Limb (tissue), 2 donors: ENCODE data around the gene DNHD1.

ENCODE experiments used
- DNase-seq, 2 donors: peaks; one replicate each; pipeline ENCODE4 v3.0.0-alpha.2; 2016; ENCODE audit errors: extremely low spot score in 2 of 2

DNHD1 gene

GRCh38 chr11:6531267-6531752 lies 34.2 kb downstream of the DNHD1 start:
- peak in 1 of 2 donors; percentile 71 for DNase-seq

DNA sequence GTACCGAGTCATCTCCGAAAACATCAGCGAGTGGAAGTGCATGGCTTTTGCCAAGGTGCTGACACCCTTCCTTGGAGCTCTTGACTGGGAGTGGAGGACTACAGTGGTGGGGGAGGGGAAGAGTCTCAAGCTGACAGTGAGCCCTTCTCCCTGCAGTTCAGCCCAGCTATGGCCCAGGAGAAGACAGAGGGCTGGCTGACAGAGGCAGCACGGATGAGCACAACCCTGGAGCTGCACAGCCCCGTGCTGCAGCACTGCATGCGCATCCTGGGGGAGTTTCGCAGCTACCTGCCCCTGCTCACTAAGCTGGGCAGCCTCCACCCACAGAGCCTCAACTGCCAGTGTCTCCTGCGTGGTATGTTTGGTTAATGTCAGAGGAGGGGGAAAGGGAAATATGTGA lies 41.4 kb downstream of the DNHD1 start:
- DNase-seq, result no peak

DNA sequence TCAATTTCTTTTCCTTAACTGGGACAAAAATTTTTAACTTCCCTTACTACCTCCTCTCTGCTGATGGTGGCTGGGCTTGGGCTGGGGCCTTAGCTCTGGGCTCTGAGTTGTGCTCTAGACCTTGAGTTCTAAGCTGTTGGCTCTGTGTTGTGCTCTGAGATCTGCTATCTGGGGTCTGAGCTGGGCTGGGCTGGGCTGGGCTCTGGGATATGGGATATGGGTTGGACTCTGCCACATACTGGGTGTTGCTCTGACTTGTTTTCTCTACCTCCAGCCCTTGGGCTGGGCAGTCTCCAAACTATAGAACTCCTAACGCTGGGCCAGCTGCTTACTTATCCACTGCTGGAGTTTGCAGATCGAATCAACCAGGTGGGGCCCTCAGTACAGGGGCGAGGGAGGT lies 41.9 kb downstream of the DNHD1 start:
- DNase-seq, result no peak

DNA sequence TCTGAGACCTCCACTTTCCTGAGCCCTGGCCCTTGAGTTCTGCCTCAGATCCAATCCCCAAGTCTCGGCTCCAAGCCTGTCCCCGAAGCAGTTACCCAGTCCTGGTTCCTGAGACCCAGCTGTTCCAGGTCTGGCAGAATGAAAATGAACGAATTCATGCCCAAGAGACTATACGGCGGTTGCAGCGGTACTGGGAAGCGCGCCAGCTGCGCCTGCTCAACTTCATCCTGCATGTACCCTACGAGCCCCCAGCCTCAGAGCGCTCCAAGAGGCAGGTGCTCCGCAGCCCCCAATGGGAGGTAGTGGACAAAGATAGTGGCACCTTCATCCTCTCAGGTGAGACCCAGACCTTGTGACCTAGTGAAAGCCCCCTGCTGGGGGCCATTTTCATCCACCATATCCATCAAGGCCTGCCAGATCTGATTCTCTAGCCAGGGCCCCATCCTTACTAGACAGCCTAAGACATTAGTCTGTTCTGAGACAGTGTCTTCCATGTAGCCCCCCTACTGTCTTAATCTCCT lies 42.7 kb downstream of the DNHD1 start:
- no peak for DNase-seq

GRCh38 chr11:6541356-6541755 lies 44.3 kb downstream of the DNHD1 start:
- no peak for DNase-seq

DNA sequence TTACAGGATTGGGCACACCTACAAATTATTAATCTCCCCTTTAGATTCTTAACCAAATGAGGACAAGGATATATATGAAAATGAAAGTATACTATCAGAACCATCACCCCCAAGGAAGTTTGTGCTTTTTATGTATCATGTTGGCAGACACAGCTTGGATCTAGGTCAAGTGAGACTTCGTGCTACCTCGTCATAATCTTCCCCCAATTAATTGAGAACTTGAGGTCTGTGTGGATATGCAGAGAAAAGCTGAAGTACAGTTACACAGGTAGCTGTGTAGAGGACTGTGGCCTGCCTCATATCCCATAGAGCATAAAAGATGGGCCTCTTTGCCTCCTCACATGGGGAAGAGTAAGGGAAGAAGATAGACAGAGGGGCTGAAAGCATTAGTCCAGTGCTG lies 45.6 kb downstream of the DNHD1 start:
- DNase-seq, result no peak

- DNase-seq, result no peak
These were observed 48.1 kb downstream of the DNHD1 start for GRCh38 chr11:6544921-6545850.

GRCh38 chr11:6545917-6546605 lies 49.0 kb downstream of the DNHD1 start:
- no peak for DNase-seq

GRCh38 chr11:6546735-6547134 lies 49.7 kb downstream of the DNHD1 start:
- no peak for DNase-seq

DNA sequence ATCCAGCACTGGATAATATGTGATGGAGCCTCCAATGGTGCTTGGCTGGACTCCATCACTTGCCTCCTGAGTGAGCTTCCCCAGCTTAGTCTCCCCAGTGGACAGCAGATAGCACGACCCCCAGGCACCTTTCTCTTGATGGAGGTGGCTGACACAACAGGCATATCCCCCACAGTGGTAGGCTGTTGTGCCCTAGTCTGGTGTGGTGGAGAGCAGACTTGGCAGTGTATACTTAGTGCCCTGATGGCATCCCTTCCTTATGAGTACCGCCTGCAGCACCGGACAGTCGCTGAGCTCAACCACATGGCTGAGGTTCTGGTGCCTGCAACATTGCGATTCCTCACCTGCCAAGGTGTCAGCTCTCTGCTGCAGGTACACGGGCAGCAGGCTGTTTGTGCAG lies 50.1 kb downstream of the DNHD1 start:
- DNase-seq, result peak in 1 of 2 donors; percentile 17

DNA sequence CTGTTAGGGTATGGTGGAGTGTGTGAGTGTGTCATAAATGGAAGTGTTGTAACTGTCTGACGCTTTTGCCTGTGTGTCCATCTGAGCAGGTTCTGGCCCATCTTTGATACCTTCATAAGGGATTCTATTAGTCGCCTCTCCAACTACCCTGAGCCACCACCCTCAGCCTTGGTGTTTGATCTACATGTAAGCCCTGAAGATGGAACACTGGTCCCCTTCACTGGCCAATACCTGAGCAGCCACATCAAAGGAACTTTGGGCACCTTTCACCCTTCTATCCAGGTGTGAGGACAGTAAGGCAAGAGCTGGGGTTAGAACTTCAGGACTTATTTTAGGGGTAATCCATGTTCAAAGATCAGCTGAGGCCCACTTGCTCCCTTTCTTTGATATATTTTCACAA lies 51.0 kb downstream of the DNHD1 start:
- DNase-seq, result no peak

- no peak for DNase-seq
These were observed 51.6 kb downstream of the DNHD1 start for GRCh38 chr11:6548641-6549040.

GRCh38 chr11:6553634-6554033 lies 56.6 kb downstream of the DNHD1 start:
- no peak for DNase-seq

DNA sequence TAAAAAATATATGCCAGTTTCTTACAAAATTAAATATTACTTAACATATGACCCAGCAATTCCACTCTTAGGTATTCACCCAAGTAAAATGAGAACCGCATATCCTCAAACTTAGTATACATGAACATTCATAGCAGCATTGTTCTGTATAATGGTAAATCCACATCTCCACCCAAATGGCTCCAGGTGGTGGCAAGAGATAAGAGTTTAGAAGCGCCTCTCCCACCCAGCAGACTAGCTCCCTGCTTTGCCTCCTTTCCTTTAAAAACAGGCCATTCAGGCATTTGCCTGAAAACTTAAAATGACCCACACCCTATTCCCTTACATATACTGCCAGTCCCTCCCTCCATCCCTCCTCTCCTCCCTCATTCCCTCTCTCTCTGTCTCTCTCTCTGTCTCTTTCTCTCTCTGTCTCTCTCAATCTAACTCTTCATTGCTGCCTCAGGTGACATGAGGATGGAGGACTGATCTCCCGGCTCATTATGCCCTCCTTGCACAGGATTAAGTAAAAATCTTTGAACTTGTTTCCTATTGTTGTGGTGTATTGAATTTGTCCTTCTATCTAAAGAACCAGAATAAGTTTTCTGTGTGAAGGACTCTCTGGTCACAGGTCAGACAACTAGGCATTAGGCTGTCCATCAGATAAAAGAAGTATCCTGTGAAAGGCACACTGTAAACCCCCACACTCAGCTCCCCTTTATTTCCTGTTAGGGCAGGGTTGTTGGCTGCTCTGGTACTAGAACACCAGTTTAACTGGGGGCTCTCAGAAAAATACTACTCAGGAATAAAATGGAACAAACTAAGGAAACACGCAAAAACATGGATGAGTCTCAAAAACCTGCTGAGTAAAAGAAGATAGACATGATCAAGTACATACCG lies 58.0 kb downstream of the DNHD1 start:
- no peak for DNase-seq

DNA sequence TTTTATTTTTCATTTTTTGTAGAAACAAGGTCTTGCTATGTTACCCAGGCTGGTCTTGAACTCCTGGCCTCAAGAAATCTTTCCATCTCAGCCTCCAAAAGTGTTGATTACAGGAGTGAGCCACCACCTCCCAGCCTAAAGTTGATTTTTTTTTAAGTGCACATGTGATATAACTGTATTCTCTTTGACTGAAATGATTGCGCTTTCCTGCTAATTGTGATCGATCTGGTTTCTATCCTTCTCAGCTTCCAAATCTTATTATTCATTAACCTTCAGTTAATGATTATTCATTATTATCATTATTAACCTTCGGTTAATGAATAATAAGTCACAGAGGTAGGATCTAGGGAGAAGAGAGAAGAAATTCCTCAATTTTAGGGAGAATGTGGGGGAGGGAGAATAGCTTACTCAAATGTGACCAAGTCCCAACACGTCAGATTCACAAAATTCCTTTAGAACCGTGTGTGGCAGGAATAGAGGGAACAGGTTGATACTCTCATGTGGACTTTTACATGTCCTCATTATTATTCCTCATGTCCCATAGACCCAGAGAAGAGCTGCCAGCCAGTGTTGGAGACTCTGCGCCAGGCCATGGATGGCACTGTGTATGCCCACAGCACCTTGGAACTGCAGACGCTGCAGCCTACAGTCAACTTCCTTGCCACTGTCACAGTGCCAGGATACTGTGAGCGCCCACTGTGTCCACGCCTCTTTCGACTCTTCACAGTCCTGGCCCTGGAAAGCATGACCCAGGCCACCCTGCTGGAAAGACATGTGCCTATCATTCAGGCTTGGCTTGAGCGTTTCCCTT lies 59.3 kb downstream of the DNHD1 start:
- DNase-seq, result no peak

DNA sequence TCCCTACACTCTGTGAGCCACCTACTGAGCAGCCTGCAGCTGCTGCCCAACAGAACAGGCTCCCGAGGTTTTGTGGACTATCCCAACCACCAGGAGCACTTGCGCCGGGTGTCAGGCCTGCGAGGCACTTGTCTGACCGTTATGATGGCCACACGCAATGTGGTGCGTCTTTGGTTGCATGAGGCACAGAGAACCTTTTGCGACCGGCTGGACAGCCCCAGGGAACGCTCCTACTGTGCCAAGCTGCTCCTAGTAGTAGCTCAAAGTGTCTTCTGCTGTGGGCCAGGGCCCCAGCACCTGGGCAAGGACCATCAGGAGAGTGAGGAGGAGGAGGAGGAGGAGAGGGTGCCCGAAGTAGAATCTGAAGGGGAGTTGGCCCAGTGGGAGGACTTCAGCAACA lies 60.0 kb downstream of the DNHD1 start:
- DNase-seq, result no peak

- no peak for DNase-seq
These were observed 60.9 kb downstream of the DNHD1 start for GRCh38 chr11:6557761-6558674.

- no peak for DNase-seq
These were observed 62.3 kb downstream of the DNHD1 start for GRCh38 chr11:6559369-6559768.

DNA sequence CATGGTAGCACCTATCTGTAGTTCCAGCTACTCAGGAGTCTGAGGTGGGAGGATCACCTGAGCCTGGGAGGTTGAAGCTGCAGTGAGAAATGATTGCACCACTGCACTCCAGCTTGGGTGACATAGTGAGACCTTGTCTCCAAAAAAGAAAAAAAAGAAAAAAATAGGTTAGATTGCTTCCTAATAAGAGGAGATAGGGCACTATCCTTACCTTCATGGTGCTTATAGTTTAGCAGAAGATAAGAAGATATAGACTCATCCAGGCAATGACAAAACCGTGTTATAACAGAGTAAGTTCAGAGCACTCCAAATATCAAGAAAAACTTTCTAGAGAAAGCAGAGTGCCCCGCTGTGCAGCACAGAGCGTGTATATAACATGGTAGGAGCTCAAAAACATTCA lies 64.2 kb downstream of the DNHD1 start:
- no peak for DNase-seq
